ENCODE measurements around the gene FGGY.

The FGGY gene

GRCh38 chr1:59701376-59701775 is 404.5 kb downstream of the FGGY start:
- Histone ChIP-seq H3K9me2 (replicated peaks; ENCODE audit: insufficient read depth, low read length) (no peaks in the 10 kb centered on the region), H3K27me3 (ENCODE audit: low read length) (no peaks in the 10 kb centered on the region), H3K9ac (ENCODE audit: low read length) (no peak overlapping the region), H3K79me2 (ENCODE audit: insufficient read depth, low read length) (no peaks in the 10 kb centered on the region), H3F3A (ENCODE audit: insufficient read depth) (no peaks in the 10 kb centered on the region), H3K4me3 (ENCODE audit: insufficient read depth, low read length, poor library complexity, severe bottlenecking) (no peak overlapping the region), H2AFZ (ENCODE audit: low read depth, low read length, severe bottlenecking) (no peak overlapping the region), H3K9me3 (ENCODE audit: insufficient read depth, low read length) (no peaks in the 10 kb centered on the region), H3K27ac (ENCODE audit: low read depth, low read length) (no peak overlapping the region), H3K36me3 (ENCODE audit: low read length) (no peaks in the 10 kb centered on the region), H4K20me1 (ENCODE audit: low read depth, low read length) (no peaks in the 10 kb centered on the region), H3K4me2 (ENCODE audit: low read depth, low read length, poor library complexity, severe bottlenecking) (no peak overlapping the region)
- TF ChIP-seq EZH2phosphoT487 (conservative IDR thresholded peaks at IDR 0.05; ENCODE audit: low read length) = no peak

- Histone ChIP-seq H3K36me3 (ENCODE audit: low read length) (no peaks in the 10 kb centered on the region), H4K20me1 (ENCODE audit: low read depth, low read length) (no peaks in the 10 kb centered on the region), H3K79me2 (ENCODE audit: insufficient read depth, low read length) (no peaks in the 10 kb centered on the region), H3K27ac (ENCODE audit: low read depth, low read length) (no peak overlapping the region), H2AFZ (ENCODE audit: low read depth, low read length, severe bottlenecking) (no peak overlapping the region), H3K4me3 (ENCODE audit: insufficient read depth, low read length, poor library complexity, severe bottlenecking) (no peak overlapping the region), H3K9me3 (ENCODE audit: insufficient read depth, low read length) (no peaks in the 10 kb centered on the region), H3F3A (ENCODE audit: insufficient read depth) (no peaks in the 10 kb centered on the region), H3K9ac (ENCODE audit: low read length) (no peak overlapping the region), H3K27me3 (ENCODE audit: low read length) (no peaks in the 10 kb centered on the region), H3K4me2 (ENCODE audit: low read depth, low read length, poor library complexity, severe bottlenecking) (no peak overlapping the region), H3K9me2 (replicated peaks; ENCODE audit: insufficient read depth, low read length) (no peaks in the 10 kb centered on the region)
- TF ChIP-seq, protein P1, sequence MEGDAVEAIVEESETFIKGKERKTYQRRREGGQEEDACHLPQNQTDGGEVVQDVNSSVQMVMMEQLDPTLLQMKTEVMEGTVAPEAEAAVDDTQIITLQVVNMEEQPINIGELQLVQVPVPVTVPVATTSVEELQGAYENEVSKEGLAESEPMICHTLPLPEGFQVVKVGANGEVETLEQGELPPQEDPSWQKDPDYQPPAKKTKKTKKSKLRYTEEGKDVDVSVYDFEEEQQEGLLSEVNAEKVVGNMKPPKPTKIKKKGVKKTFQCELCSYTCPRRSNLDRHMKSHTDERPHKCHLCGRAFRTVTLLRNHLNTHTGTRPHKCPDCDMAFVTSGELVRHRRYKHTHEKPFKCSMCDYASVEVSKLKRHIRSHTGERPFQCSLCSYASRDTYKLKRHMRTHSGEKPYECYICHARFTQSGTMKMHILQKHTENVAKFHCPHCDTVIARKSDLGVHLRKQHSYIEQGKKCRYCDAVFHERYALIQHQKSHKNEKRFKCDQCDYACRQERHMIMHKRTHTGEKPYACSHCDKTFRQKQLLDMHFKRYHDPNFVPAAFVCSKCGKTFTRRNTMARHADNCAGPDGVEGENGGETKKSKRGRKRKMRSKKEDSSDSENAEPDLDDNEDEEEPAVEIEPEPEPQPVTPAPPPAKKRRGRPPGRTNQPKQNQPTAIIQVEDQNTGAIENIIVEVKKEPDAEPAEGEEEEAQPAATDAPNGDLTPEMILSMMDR (IDR thresholded peaks at IDR 0.05; ENCODE audit: insufficient read depth, low read length, poor library complexity, severe bottlenecking) = no peak
- no peak for TF ChIP-seq EZH2phosphoT487 (conservative IDR thresholded peaks at IDR 0.05; ENCODE audit: low read length)
These were observed 406.5 kb downstream of the FGGY start for GRCh38 chr1:59703226-59703917.

- H3K4me2 ChIP-seq (ENCODE audit: low read depth, low read length, poor library complexity, severe bottlenecking) = no peak overlapping the region
- H3K27ac ChIP-seq (ENCODE audit: low read depth, low read length) = no peak overlapping the region
- no peaks in the 10 kb centered on the region for H3K9me2 ChIP-seq (replicated peaks; ENCODE audit: insufficient read depth, low read length)
- H3K27me3 ChIP-seq (ENCODE audit: low read length) = no peaks in the 10 kb centered on the region
- no peaks in the 10 kb centered on the region for H3K79me2 ChIP-seq (ENCODE audit: insufficient read depth, low read length)
- no peaks in the 10 kb centered on the region for H3K9me3 ChIP-seq (ENCODE audit: insufficient read depth, low read length)
- no peak for TF ChIP-seq EZH2phosphoT487 (conservative IDR thresholded peaks at IDR 0.05; ENCODE audit: low read length)
- TF ChIP-seq, protein P1 (IDR thresholded peaks at IDR 0.05; ENCODE audit: insufficient read depth, low read length, poor library complexity, severe bottlenecking) = no peak
- no peaks in the 10 kb centered on the region for H4K20me1 ChIP-seq (ENCODE audit: low read depth, low read length)
- no peak overlapping the region for H2AFZ ChIP-seq (ENCODE audit: low read depth, low read length, severe bottlenecking)
- H3K4me3 ChIP-seq (ENCODE audit: insufficient read depth, low read length, poor library complexity, severe bottlenecking) = no peak overlapping the region
- no peaks in the 10 kb centered on the region for H3K36me3 ChIP-seq (ENCODE audit: low read length)
- H3F3A ChIP-seq (ENCODE audit: insufficient read depth) = no peaks in the 10 kb centered on the region
- no peak overlapping the region for H3K9ac ChIP-seq (ENCODE audit: low read length)
These were observed 407.1 kb downstream of the FGGY start for GRCh38 chr1:59703918-59704378.

DNA sequence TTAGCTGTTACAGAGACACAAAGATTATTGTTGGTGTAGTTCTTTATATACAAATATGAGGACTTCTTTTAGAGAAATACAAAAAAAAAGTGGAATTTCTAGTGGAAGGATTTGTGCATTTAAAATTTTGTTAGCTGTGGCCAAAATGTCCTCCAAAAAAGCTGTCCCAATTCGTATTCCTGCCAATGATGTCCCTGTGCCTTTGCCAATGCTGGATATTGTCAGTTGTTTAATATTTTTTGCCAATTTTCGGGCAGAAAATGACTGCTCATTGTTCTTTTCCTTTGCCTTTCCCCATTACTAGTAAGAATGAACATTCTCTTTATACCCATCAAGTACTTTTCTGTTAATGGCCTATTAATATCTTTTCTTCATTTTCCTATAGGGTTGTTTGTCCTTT is 407.8 kb downstream of the FGGY start:
- Histone ChIP-seq H3K9ac (ENCODE audit: low read length) (no peak overlapping the region), H3K9me3 (ENCODE audit: insufficient read depth, low read length) (no peaks in the 10 kb centered on the region), H3K4me3 (ENCODE audit: insufficient read depth, low read length, poor library complexity, severe bottlenecking) (no peak overlapping the region), H3K4me2 (ENCODE audit: low read depth, low read length, poor library complexity, severe bottlenecking) (no peak overlapping the region), H3F3A (ENCODE audit: insufficient read depth) (no peaks in the 10 kb centered on the region), H3K27ac (ENCODE audit: low read depth, low read length) (no peak overlapping the region), H3K36me3 (ENCODE audit: low read length) (no peaks in the 10 kb centered on the region), H3K9me2 (replicated peaks; ENCODE audit: insufficient read depth, low read length) (no peaks in the 10 kb centered on the region), H3K79me2 (ENCODE audit: insufficient read depth, low read length) (no peaks in the 10 kb centered on the region), H2AFZ (ENCODE audit: low read depth, low read length, severe bottlenecking) (no peak overlapping the region), H3K27me3 (ENCODE audit: low read length) (no peaks in the 10 kb centered on the region), H4K20me1 (ENCODE audit: low read depth, low read length) (no peaks in the 10 kb centered on the region)
- TF ChIP-seq, protein P1 (IDR thresholded peaks at IDR 0.05; ENCODE audit: insufficient read depth, low read length, poor library complexity, severe bottlenecking) = no peak
- TF ChIP-seq EZH2phosphoT487 (conservative IDR thresholded peaks at IDR 0.05; ENCODE audit: low read length) = no peak
